B cell (primary cell): ENCODE measurements around the gene RCSD1. TPM values are rescaled to one million over a fixed set of nuclear protein-coding genes. Genes with fewer than 3 reads are reported as not detected.
A peak's percentile ranks its signal among the peaks of the same experiment; 100 is the strongest.

ENCODE experiments used
- ATAC-seq: fragments of 200-7000 bp; cut with Tn5 transposase; one replicate; pipeline ENCODE4 v1.10.0; 2021; ENCODE audit warnings: low read depth, mild to moderate bottlenecking, moderate number of reproducible peaks, moderate library complexity
- CTCF ChIA-PET: fragments of 350-600 bp; sonication (Branson Sonifier 250); formaldehyde crosslinking; loops from one replicate; lab custom pipeline; 2021; ENCODE audit warnings: antibody characterized with exemption, inconsistent platforms; lab: Charles Lee
- POLR2A ChIA-PET: fragments of 350-600 bp; sonication (Branson Sonifier 250); formaldehyde crosslinking; loops from one replicate; lab custom pipeline; 2021; ENCODE audit warnings: antibody characterized with exemption; lab: Charles Lee
- DNase-seq: peaks from one replicate; pipeline ENCODE4 v3.0.0; 2013
- H2AFZ ChIP-seq: 2 replicates; pipeline ENCODE4 v1.6.1; 2012; ENCODE audit warnings: mild to moderate bottlenecking, low read depth, low read length; ENCODE audit not compliant: insufficient read depth, poor library complexity, severe bottlenecking
- H3K27ac ChIP-seq, 2 donors: 1 replicate in 1 of 2; 2 replicates in 1 of 2; pipeline ENCODE4 v1.5.1; 2012 to 2013; ENCODE audit warnings: low read length in 2 of 2, mild to moderate bottlenecking in 2 of 2, moderate library complexity in 1 of 2
- H3K27me3 ChIP-seq, 4 experiments: fragments of 200-600 bp in 1 of 4; sonication (generic) in 1 of 4; replicated peaks in 1 of 4; 1 replicate in 2 of 4; 2 replicates in 2 of 4; pipeline versions ENCODE4 v1.6.1 to v1.7.0; 2013 to 2016; ENCODE audit warnings: low read length in 3 of 4, mild to moderate bottlenecking in 2 of 4, mixed read lengths in 1 of 4, moderate library complexity in 1 of 4; ENCODE audit not compliant: insufficient read depth in 4 of 4, control insufficient read depth in 3 of 4; ENCODE audit errors: control extremely low read depth in 1 of 4
- H3K36me3 ChIP-seq, 2 experiments: replicated peaks in 1 of 2; 1 replicate in 1 of 2; 2 replicates in 1 of 2; pipeline versions ENCODE4 v1.6.1 to v1.7.1; 2013; ENCODE audit warnings: low read length in 1 of 2; ENCODE audit not compliant: insufficient read depth in 2 of 2, control insufficient read depth in 1 of 2; ENCODE audit errors: control extremely low read depth in 1 of 2, extremely low read depth in 1 of 2
- H3K4me1 ChIP-seq, 2 donors: fragments of 200-600 bp in 1 of 2; sonication (generic) in 1 of 2; 1 replicate in 1 of 2; 2 replicates in 1 of 2; pipeline versions ENCODE4 v1.5.1 to v1.6.1; 2013 to 2017; ENCODE audit warnings: low read length in 2 of 2; ENCODE audit not compliant: control insufficient read depth in 2 of 2, insufficient read depth in 2 of 2
- H3K4me2 ChIP-seq: replicated peaks from 2 replicates; pipeline ENCODE3; 2012; ENCODE audit warnings: mild to moderate bottlenecking, low read depth, low read length; ENCODE audit not compliant: poor library complexity, severe bottlenecking
- H3K4me3 ChIP-seq, 5 experiments: fragments of 200-600 bp in 1 of 5; sonication (generic) in 1 of 5; 1 replicate in 3 of 5; 2 replicates in 2 of 5; pipeline versions ENCODE4 v1.5.1 to v1.7.0; 2011 to 2016; ENCODE audit warnings: low read length in 4 of 5, mild to moderate bottlenecking in 4 of 5, low read depth in 2 of 5, control low read depth in 1 of 5, moderate library complexity in 1 of 5; ENCODE audit not compliant: insufficient read depth in 1 of 5; ENCODE audit errors: control extremely low read depth in 1 of 5, extremely low read depth in 1 of 5
- H3K79me2 ChIP-seq: fragments of 200-600 bp; sonication (generic); one replicate; pipeline ENCODE4 v1.6.0; 2016; ENCODE audit warnings: low read length; ENCODE audit not compliant: control insufficient read depth, insufficient read depth
- H3K9ac ChIP-seq: fragments of 200-600 bp; sonication (generic); 2 replicates; pipeline ENCODE4 v1.6.1; 2017; ENCODE audit warnings: mild to moderate bottlenecking, low read length, moderate library complexity
- H3K9me3 ChIP-seq, 3 donors: one replicate each; pipeline versions ENCODE4 v1.6.1 to v1.7.1; 2013; ENCODE audit warnings: low read length in 2 of 3; ENCODE audit not compliant: control insufficient read depth in 2 of 3, insufficient read depth in 1 of 3; ENCODE audit errors: control extremely low read depth in 1 of 3
- H4K20me1 ChIP-seq: 2 replicates; pipeline ENCODE4 v1.6.0; 2012; ENCODE audit warnings: mild to moderate bottlenecking, low read length; ENCODE audit not compliant: insufficient read depth, control insufficient read depth, poor library complexity, severe bottlenecking
- H3K27ac Mint-ChIP-seq: one replicate; pipeline ENCODE4 v1.8.0; 2021; ENCODE audit warnings: mixed read lengths
- H3K27me3 Mint-ChIP-seq: one replicate; pipeline ENCODE4 v1.8.0; 2021; ENCODE audit warnings: mixed read lengths
- H3K4me1 Mint-ChIP-seq: one replicate; pipeline ENCODE4 v1.8.0; 2021; ENCODE audit warnings: mixed read lengths
- H3K4me3 Mint-ChIP-seq: one replicate; pipeline ENCODE4 v1.8.0; 2021; ENCODE audit warnings: mixed read lengths
- H3K9me3 Mint-ChIP-seq: one replicate; pipeline ENCODE4 v1.8.0; 2022; ENCODE audit warnings: mixed read lengths; ENCODE audit not compliant: insufficient read depth
- EZH2 ChIP-seq: IDR thresholded peaks from 2 replicates; pipeline ENCODE4 v1.6.1; 2012; ENCODE audit warnings: borderline replicate concordance, low read depth, mild to moderate bottlenecking, moderate library complexity, low read length; ENCODE audit not compliant: insufficient read depth, poor library complexity, severe bottlenecking
- WGBS: methylation state at CpG from one replicate; pipeline ENCODE4 v1.1.5; 2013; ENCODE audit warnings: missing lambda C conversion rate; ENCODE audit not compliant: insufficient coverage; 5-methylcytosine and 5-hydroxymethylcytosine counted together
- intact Hi-C: fragments of 100-400 bp; cut with micrococcal nuclease; formaldehyde crosslinking; loops from one replicate; pipeline ENCODE4 v1.10.0; 2022
- polyA plus RNA-seq: library from polyadenylated mRNA; depleted of rRNA; stranded (reverse); fragments of >200 nt; gene quantifications from 2 replicates; pipeline ENCODE4 v1.2.3, GENCODE V29; 2012
- total RNA-seq, 2 donors: library from RNA; stranded (reverse); fragments of 120-200 nt in 1 of 2; gene quantifications; 1 replicate in 1 of 2; 2 replicates in 1 of 2; pipeline versions ENCODE4 v1.2.3 to v1.2.4, GENCODE V29; 2013 to 2022
- TF ChIP-seq, protein P1 (sequence below): fragments of 200-600 bp; IDR thresholded peaks from one replicate; pipeline ENCODE4 v1.8.0; 2022; ENCODE audit warnings: antibody characterized with exemption, mild to moderate bottlenecking

RCSD1 gene
- total and polyA plus RNA-seq, 2 donors (not counting 1 experiment from before 2014, with no cell fraction given), result 129 to 525 TPM

DNA sequence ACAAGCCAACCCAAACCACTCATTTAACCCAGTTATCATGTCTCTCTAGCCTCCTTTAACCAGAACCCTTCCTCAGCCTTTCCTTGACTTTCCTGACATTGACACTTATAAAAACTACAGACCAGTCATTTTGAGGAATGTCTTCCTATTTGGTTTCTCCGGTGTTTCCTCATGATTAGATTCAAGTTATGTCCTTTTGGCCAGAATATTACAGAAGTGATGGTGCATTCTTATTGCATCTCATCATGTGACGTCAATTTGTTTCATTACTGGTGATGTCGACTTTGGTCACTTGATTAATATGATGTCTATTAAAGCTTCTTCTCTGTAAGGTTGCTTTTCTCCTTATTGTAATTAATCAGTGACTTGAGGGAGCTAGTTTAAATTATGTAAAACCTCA is 6.1 kb upstream of the RCSD1 start:
- Histone ChIP-seq H3K27me3 (no peaks in the 10 kb centered on the region), H2AFZ (no peak overlapping the region), H3K27ac (peak overlapping the region in 1 of 2 donors; percentile 35), H3K4me3 (no peak overlapping the region), H3K36me3 (no peaks in the 10 kb centered on the region), H4K20me1 (no peaks in the 10 kb centered on the region), H3K9ac (no peak overlapping the region), H3K9me3 (no peaks in the 10 kb centered on the region), H3K4me2 (no peak overlapping the region), H3K79me2 (peaks cover 26% of the 10 kb centered on the region), H3K4me1 (peaks cover 85 to 91% of the 10 kb centered on the region in 2 donors)
- intact Hi-C loops, result no loop called here
- Mint-ChIP-seq H3K27ac (peak overlapping the region; percentile 78), H3K4me1 (peaks cover 83% of the 10 kb centered on the region), H3K27me3 (no peaks in the 10 kb centered on the region), H3K9me3 (no peaks in the 10 kb centered on the region), H3K4me3 (peak overlapping the region; percentile 7)
- ChIA-PET POLR2A (interaction anchor here (0.7 kb wide), 1 partner anchor 12 kb away, joined by 5 read pairs; no protein-coding TSS in a partner anchor), CTCF (interaction anchor here (0.8 to 1.2 kb wide), 2 partner anchors 9 to 24 kb away, joined by 3 to 4 read pairs; no protein-coding TSS in a partner anchor)
- TF ChIP-seq, protein P1, sequence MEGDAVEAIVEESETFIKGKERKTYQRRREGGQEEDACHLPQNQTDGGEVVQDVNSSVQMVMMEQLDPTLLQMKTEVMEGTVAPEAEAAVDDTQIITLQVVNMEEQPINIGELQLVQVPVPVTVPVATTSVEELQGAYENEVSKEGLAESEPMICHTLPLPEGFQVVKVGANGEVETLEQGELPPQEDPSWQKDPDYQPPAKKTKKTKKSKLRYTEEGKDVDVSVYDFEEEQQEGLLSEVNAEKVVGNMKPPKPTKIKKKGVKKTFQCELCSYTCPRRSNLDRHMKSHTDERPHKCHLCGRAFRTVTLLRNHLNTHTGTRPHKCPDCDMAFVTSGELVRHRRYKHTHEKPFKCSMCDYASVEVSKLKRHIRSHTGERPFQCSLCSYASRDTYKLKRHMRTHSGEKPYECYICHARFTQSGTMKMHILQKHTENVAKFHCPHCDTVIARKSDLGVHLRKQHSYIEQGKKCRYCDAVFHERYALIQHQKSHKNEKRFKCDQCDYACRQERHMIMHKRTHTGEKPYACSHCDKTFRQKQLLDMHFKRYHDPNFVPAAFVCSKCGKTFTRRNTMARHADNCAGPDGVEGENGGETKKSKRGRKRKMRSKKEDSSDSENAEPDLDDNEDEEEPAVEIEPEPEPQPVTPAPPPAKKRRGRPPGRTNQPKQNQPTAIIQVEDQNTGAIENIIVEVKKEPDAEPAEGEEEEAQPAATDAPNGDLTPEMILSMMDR, result no peak
- TF ChIP-seq EZH2, result no peak
- no peak for ATAC-seq
- no CpG with 5 or more reads among the region's 3 CpGs for WGBS
- DNase-seq, result no peak

DNA sequence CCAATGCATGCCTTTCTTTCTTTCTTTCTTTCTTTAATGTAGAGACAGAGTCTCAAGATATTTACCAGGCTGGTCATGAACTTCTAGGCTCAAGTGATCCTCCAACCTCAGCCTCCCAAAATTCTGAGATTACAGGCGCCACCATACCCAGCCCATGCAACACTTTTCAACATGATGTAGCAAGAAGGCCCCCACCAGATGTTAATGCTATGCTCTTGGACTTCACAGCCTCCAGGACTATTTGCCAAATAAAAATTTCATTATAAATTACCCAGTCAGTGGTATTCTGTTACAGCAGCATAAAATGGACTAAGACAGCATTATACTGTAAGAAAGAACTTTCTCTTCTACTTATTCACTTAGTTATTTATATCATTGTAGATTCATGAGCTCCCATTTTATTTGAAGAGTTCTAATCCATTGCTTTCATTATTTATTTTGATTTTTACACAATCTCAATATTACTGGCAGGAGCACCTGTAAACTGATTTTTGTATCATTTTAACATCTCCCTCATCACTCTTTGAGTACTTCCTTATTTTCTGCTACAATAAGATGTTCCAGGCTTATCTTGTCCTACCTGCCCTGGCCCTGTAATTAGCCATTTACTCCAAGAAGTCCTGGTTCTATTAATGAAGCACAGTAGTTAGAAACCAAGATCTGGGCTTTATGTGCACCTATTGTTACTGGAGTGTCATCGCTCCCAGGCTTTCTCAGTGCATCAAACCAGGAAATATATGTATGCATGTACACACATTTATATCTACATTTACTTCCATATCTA is 4.8 kb upstream of the RCSD1 start:
- POLR2A ChIA-PET, result no interaction called here
- DNase-seq (no peak), ATAC-seq (no peak)
- Histone ChIP-seq H2AFZ (no peak overlapping the region), H3K9me3 (no peaks in the 10 kb centered on the region), H3K27me3 (no peaks in the 10 kb centered on the region), H3K27ac (peak overlapping the region in 1 of 2 donors; percentile 45), H3K4me1 (peaks cover 82 to 86% of the 10 kb centered on the region in 2 donors), H4K20me1 (no peaks in the 10 kb centered on the region), H3K4me2 (no peak overlapping the region), H3K9ac (no peak overlapping the region), H3K79me2 (peaks cover 39% of the 10 kb centered on the region), H3K4me3 (no peak overlapping the region), H3K36me3 (no peaks in the 10 kb centered on the region)
- H3K4me3 Mint-ChIP-seq, result peak overlapping the region; percentile 0
- 100% methylated on average over 1 of the region's 2 CpGs for WGBS
- H3K27me3 Mint-ChIP-seq, result no peaks in the 10 kb centered on the region
- intact Hi-C loops, result no loop called here
- peak overlapping the region; percentile 71 for H3K27ac Mint-ChIP-seq
- CTCF ChIA-PET, result interaction anchor here (1.2 to 9.1 kb wide), 2 partner anchors 9 to 25 kb away, joined by 3 to 72 read pairs; no protein-coding TSS in a partner anchor
- peaks cover 80% of the 10 kb centered on the region for H3K4me1 Mint-ChIP-seq
- H3K9me3 Mint-ChIP-seq, result no peaks in the 10 kb centered on the region
- no peak for TF ChIP-seq EZH2
- TF ChIP-seq, protein P1, result no peak
